Lung (tissue), 12 donors: ENCODE data around the gene DPPA3. TPM values are rescaled to one million over a fixed set of nuclear protein-coding genes. Genes with fewer than 3 reads are reported as not detected.

Source experiments
- ATAC-seq: fragments of 200-7000 bp; cut with Tn5 transposase; one replicate; pipeline ENCODE4 v1.9.1; 2020; ENCODE audit warnings: moderate number of reproducible peaks; ENCODE audit not compliant: insufficient read depth, low FRiP score
- DNase-seq, 3 donors: peaks; one replicate each; pipeline ENCODE4 v3.0.0-alpha.2; 2013 to 2017
- H3K27ac ChIP-seq, 2 donors: one replicate each; pipeline ENCODE4 v1.5.1; 2013; ENCODE audit warnings: mild to moderate bottlenecking in 2 of 2, moderate library complexity in 2 of 2, control low read depth in 1 of 2, inconsistent platforms in 1 of 2, low read depth in 1 of 2, low read length in 1 of 2
- H3K27me3 ChIP-seq, 3 donors: one replicate each; pipeline ENCODE4 v1.5.1; 2013; ENCODE audit warnings: low read length in 2 of 3; ENCODE audit not compliant: control insufficient read depth in 3 of 3, insufficient read depth in 3 of 3
- H3K36me3 ChIP-seq, 4 donors: one replicate each; pipeline ENCODE4 v1.5.1; 2013; ENCODE audit warnings: low read length in 4 of 4, mild to moderate bottlenecking in 1 of 4, moderate library complexity in 1 of 4; ENCODE audit not compliant: control insufficient read depth in 4 of 4, insufficient read depth in 4 of 4
- H3K4me1 ChIP-seq, 5 donors: one replicate each; pipeline ENCODE4 v1.5.1; 2013; ENCODE audit warnings: low read length in 5 of 5, mild to moderate bottlenecking in 2 of 5, moderate library complexity in 1 of 5; ENCODE audit not compliant: control insufficient read depth in 5 of 5, insufficient read depth in 5 of 5
- H3K4me3 ChIP-seq: one replicate; pipeline ENCODE4 v1.5.1; 2013; ENCODE audit warnings: mild to moderate bottlenecking, control low read depth, moderate library complexity
- H3K9ac ChIP-seq, 2 donors: one replicate each; pipeline ENCODE4 v1.5.1; 2013; ENCODE audit warnings: low read length in 2 of 2, control low read depth in 1 of 2; ENCODE audit not compliant: insufficient read depth in 1 of 2
- H3K9me3 ChIP-seq, 4 donors: one replicate each; pipeline ENCODE4 v1.5.1; 2013; ENCODE audit warnings: low read length in 3 of 4, mild to moderate bottlenecking in 1 of 4, moderate library complexity in 1 of 4; ENCODE audit not compliant: control insufficient read depth in 4 of 4, insufficient read depth in 3 of 4
- WGBS, 2 donors: extraction: QIAGEN DNeasy Blood & Tissue Kit; methylation state at CpG; one replicate each; pipeline ENCODE4 v1.1.7; 2013; 5-methylcytosine and 5-hydroxymethylcytosine counted together
- polyA plus RNA-seq, 2 donors: library from polyadenylated mRNA; stranded (reverse); fragments of 200-250 nt; gene quantifications; one replicate each; pipeline ENCODE4 v1.2.1, GENCODE V29; 2013
- total RNA-seq, 2 donors: library from RNA; depleted of rRNA in 1 of 2; stranded (reverse); fragments of >200 nt in 1 of 2; gene quantifications; one replicate each; pipeline ENCODE4 v1.2.1, GENCODE V29; 2014 to 2021
- TF ChIP-seq, protein P1 (sequence below): IDR thresholded peaks from 2 replicates; pipeline ENCODE4 v1.5.1; 2012; ENCODE audit warnings: mild to moderate bottlenecking; ENCODE audit errors: control extremely low read depth, extremely low read depth
- donor health status: control.
- donor health status: control.
- donor health status: Bipolar disorder and iron deficiency.
- donor health status: healthy.
- donor health status: DM: yes; HTN: yes; CAD: no.

Gene DPPA3
- total and polyA plus RNA-seq, 4 donors, result not detected

- H3K4me3 ChIP-seq, result no peak overlapping the region
- DNase-seq (no peak), ATAC-seq (no peak)
- 57 to 75% methylated on average over 9 of the region's 9 CpGs for WGBS, 2 donors
- no peak overlapping the region for H3K9ac ChIP-seq
- H3K27ac ChIP-seq, result no peak overlapping the region
- H3K9me3 ChIP-seq, result no peaks in the 10 kb centered on the region
- no peaks in the 10 kb centered on the region for H3K36me3 ChIP-seq
- no peaks in the 10 kb centered on the region for H3K27me3 ChIP-seq
- no peaks in the 10 kb centered on the region for H3K4me1 ChIP-seq
- TF ChIP-seq, protein P1, sequence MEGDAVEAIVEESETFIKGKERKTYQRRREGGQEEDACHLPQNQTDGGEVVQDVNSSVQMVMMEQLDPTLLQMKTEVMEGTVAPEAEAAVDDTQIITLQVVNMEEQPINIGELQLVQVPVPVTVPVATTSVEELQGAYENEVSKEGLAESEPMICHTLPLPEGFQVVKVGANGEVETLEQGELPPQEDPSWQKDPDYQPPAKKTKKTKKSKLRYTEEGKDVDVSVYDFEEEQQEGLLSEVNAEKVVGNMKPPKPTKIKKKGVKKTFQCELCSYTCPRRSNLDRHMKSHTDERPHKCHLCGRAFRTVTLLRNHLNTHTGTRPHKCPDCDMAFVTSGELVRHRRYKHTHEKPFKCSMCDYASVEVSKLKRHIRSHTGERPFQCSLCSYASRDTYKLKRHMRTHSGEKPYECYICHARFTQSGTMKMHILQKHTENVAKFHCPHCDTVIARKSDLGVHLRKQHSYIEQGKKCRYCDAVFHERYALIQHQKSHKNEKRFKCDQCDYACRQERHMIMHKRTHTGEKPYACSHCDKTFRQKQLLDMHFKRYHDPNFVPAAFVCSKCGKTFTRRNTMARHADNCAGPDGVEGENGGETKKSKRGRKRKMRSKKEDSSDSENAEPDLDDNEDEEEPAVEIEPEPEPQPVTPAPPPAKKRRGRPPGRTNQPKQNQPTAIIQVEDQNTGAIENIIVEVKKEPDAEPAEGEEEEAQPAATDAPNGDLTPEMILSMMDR, result no peak
These were observed 31.8 kb upstream of the DPPA3 start for GRCh38 chr12:7679251-7680045.

- Histone ChIP-seq H3K9me3 (no peaks in the 10 kb centered on the region), H3K4me3 (no peak overlapping the region), H3K36me3 (no peaks in the 10 kb centered on the region), H3K4me1 (no peaks in the 10 kb centered on the region), H3K27ac (no peak overlapping the region), H3K27me3 (no peaks in the 10 kb centered on the region), H3K9ac (no peak overlapping the region)
- WGBS, 2 donors, result 63 to 69% methylated on average over 2 of the region's 2 CpGs
- TF ChIP-seq, protein P1, result no peak
- DNase-seq, result no peak
- ATAC-seq, result no peak
These were observed 29.7 kb upstream of the DPPA3 start for GRCh38 chr12:7681535-7681934.

- DNase-seq (no peak), ATAC-seq (no peak)
- WGBS, 2 donors, result 41 to 60% methylated on average over 6 of the region's 6 CpGs
- Histone ChIP-seq H3K9me3 (no peaks in the 10 kb centered on the region), H3K27ac (no peak overlapping the region), H3K27me3 (no peaks in the 10 kb centered on the region), H3K9ac (no peak overlapping the region), H3K36me3 (no peaks in the 10 kb centered on the region), H3K4me1 (peaks cover 0 to 7% (median 0%) of the 10 kb centered on the region in 5 donors), H3K4me3 (no peak overlapping the region)
- TF ChIP-seq, protein P1, result no peak
These were observed 17.4 kb upstream of the DPPA3 start for GRCh38 chr12:7693793-7694192.
